Measurements from ENCODE around the gene CILP2.

Gene CILP2

GRCh38 chr19:19568802-19569756 lies 31.0 kb downstream of the CILP2 start:
- no peak for DNase-seq

GRCh38 chr19:19570571-19570970 lies 32.5 kb downstream of the CILP2 start:
- DNase-seq = no peak

- DNase-seq = no peak
Measured at GRCh38 chr19:19571071-19571786, 33.2 kb downstream of the CILP2 start.

- no peak for DNase-seq
Measured at GRCh38 chr19:19575411-19575810, 37.3 kb downstream of the CILP2 start.

GRCh38 chr19:19578252-19578651 lies 40.2 kb downstream of the CILP2 start:
- no peak for DNase-seq

GRCh38 chr19:19579533-19580361 lies 41.7 kb downstream of the CILP2 start:
- no peak for DNase-seq

- DNase-seq = no peak
Measured at GRCh38 chr19:19580418-19580817, 42.4 kb downstream of the CILP2 start.

- no peak for DNase-seq
Measured at GRCh38 chr19:19581391-19581790, 43.3 kb downstream of the CILP2 start.

GRCh38 chr19:19582471-19582870 lies 44.4 kb downstream of the CILP2 start:
- DNase-seq = no peak

GRCh38 chr19:19584356-19584755 lies 46.3 kb downstream of the CILP2 start:
- DNase-seq = no peak

- DNase-seq = no peak
Measured at GRCh38 chr19:19587771-19588170, 49.7 kb downstream of the CILP2 start.

- no peak for DNase-seq
Measured at GRCh38 chr19:19588546-19588945, 50.5 kb downstream of the CILP2 start.

- no peak for DNase-seq
Measured at GRCh38 chr19:19591133-19591825, 53.2 kb downstream of the CILP2 start.

- DNase-seq = no peak
Measured at GRCh38 chr19:19592690-19593089, 54.6 kb downstream of the CILP2 start.

GRCh38 chr19:19594381-19594780 lies 56.3 kb downstream of the CILP2 start:
- no peak for DNase-seq

- no peak for DNase-seq
Measured at GRCh38 chr19:19595171-19595701, 57.2 kb downstream of the CILP2 start.
